IMR-90 (cell line): ENCODE data around the gene DCLK1. TPM values are rescaled to one million over a fixed set of nuclear protein-coding genes. Genes with fewer than 3 reads are reported as not detected.

Source experiments
- ATAC-seq: fragments of 200-7000 bp; cut with Tn5 transposase; 2 replicates; pipeline ENCODE4 v1.9.1; 2020; ENCODE audit warnings: low read depth, mild to moderate bottlenecking, moderate library complexity
- BruUV-seq: library from RNA; stranded (reverse); fragments of 400-500 nt; replicated peaks from 2 replicates; lab custom pipeline; 2021; lab: Mats Ljungman, UMichigan
- CTCF ChIA-PET: fragments of 300-600 bp; formaldehyde crosslinking; extraction: SDS; loops from one replicate; lab custom pipeline; 2021; ENCODE audit warnings: antibody characterized with exemption; lab: Yijun Ruan, JAX
- POLR2A ChIA-PET: fragments of 300-600 bp; sonication (Branson Sonifier 250); formaldehyde crosslinking; loops from one replicate; lab custom pipeline; 2022; ENCODE audit warnings: antibody characterized with exemption; ENCODE audit not compliant: unreplicated experiment; lab: Charles Lee
- DNase-seq: peaks from one replicate; pipeline ENCODE4 v3.0.0; 2013
- H2AFZ ChIP-seq: replicated peaks from 2 replicates; pipeline ENCODE3; 2013; ENCODE audit warnings: low read length, mild to moderate bottlenecking; ENCODE audit not compliant: poor library complexity
- H2AK5ac ChIP-seq: 2 replicates; pipeline ENCODE4 v1.6.1; 2013; ENCODE audit warnings: low read depth, low read length, inconsistent platforms
- H2AK9ac ChIP-seq: replicated peaks from 2 replicates; pipeline ENCODE3; 2013; ENCODE audit warnings: mild to moderate bottlenecking, low read depth, low read length, moderate library complexity; ENCODE audit not compliant: poor library complexity
- H2BK120ac ChIP-seq: 2 replicates; pipeline ENCODE4 v1.6.1; 2013; ENCODE audit warnings: low read depth, low read length, inconsistent platforms
- H2BK15ac ChIP-seq: 3 replicates; pipeline ENCODE4 v1.6.1; 2013; ENCODE audit warnings: low read depth, low read length, inconsistent platforms
- H2BK20ac ChIP-seq: 2 replicates; pipeline ENCODE4 v1.6.1; 2013; ENCODE audit warnings: low read depth, mild to moderate bottlenecking, inconsistent platforms, low read length, moderate library complexity
- H2BK5ac ChIP-seq: 2 replicates; pipeline ENCODE4 v1.6.1; 2013; ENCODE audit warnings: mild to moderate bottlenecking, low read depth, low read length, inconsistent platforms; ENCODE audit not compliant: poor library complexity, severe bottlenecking
- H3K14ac ChIP-seq: replicated peaks from 2 replicates; pipeline ENCODE4 v1.6.1; 2013; ENCODE audit warnings: low read depth, low read length, inconsistent platforms
- H3K18ac ChIP-seq: 2 replicates; pipeline ENCODE4 v1.6.1; 2013; ENCODE audit warnings: low read depth, low read length, control low read depth
- H3K23ac ChIP-seq: 2 replicates; pipeline ENCODE4 v1.6.1; 2013; ENCODE audit warnings: low read depth, low read length, inconsistent platforms
- H3K27ac ChIP-seq: 2 replicates; pipeline ENCODE4 v1.5.1; 2013; ENCODE audit warnings: mild to moderate bottlenecking, control low read depth, low read length; ENCODE audit not compliant: insufficient read depth
- H3K27me3 ChIP-seq: 2 replicates; pipeline ENCODE4 v1.6.1; 2013; ENCODE audit warnings: low read length; ENCODE audit not compliant: control insufficient read depth, insufficient read depth
- H3K36me3 ChIP-seq: 2 replicates; pipeline ENCODE4 v1.6.1; 2013; ENCODE audit warnings: low read length, mixed read lengths; ENCODE audit not compliant: control insufficient read depth, insufficient read depth
- H3K4ac ChIP-seq: 2 replicates; pipeline ENCODE4 v1.6.1; 2013; ENCODE audit warnings: low read depth, low read length, inconsistent platforms
- H3K4me1 ChIP-seq: 2 replicates; pipeline ENCODE4 v1.6.1; 2013; ENCODE audit warnings: low read length, mixed read lengths; ENCODE audit not compliant: control insufficient read depth, insufficient read depth
- H3K4me2 ChIP-seq: 2 replicates; pipeline ENCODE4 v1.6.1; 2013; ENCODE audit warnings: low read depth, mild to moderate bottlenecking, control low read depth, low read length, moderate library complexity
- H3K4me3 ChIP-seq: 2 replicates; pipeline ENCODE4 v1.5.1; 2013; ENCODE audit warnings: low read depth, mild to moderate bottlenecking, control low read depth, low read length, moderate library complexity; ENCODE audit not compliant: insufficient read depth
- H3K56ac ChIP-seq: 2 replicates; pipeline ENCODE4 v1.6.1; 2013; ENCODE audit warnings: low read length, inconsistent platforms; ENCODE audit not compliant: insufficient read depth; ENCODE audit errors: extremely low read depth
- H3K79me1 ChIP-seq, 2 experiments: 2 replicates each; pipeline ENCODE4 v1.6.1; 2013; ENCODE audit warnings: low read length in 2 of 2, inconsistent platforms in 1 of 2, low read depth in 1 of 2
- H3K9ac ChIP-seq: 2 replicates; pipeline ENCODE4 v1.6.1; 2013; ENCODE audit warnings: low read depth, low read length, control low read depth
- H3K9me1 ChIP-seq: 2 replicates; pipeline ENCODE4 v1.6.1; 2013; ENCODE audit warnings: low read length, inconsistent platforms; ENCODE audit not compliant: insufficient read depth
- H3K9me3 ChIP-seq: 2 replicates; pipeline ENCODE4 v1.6.1; 2013; ENCODE audit warnings: low read length; ENCODE audit not compliant: control insufficient read depth, insufficient read depth
- H4K20me1 ChIP-seq: 2 replicates; pipeline ENCODE4 v1.6.1; 2013; ENCODE audit warnings: low read length, inconsistent platforms; ENCODE audit not compliant: insufficient read depth
- H4K5ac ChIP-seq: 2 replicates; pipeline ENCODE4 v1.6.1; 2013; ENCODE audit warnings: mild to moderate bottlenecking, low read depth, low read length, control low read depth
- H4K8ac ChIP-seq, 2 experiments: 2 replicates each; pipeline ENCODE4 v1.6.1; 2013; ENCODE audit warnings: low read depth in 2 of 2, low read length in 2 of 2, control low read depth in 1 of 2, inconsistent platforms in 1 of 2
- H4K91ac ChIP-seq: 2 replicates; pipeline ENCODE4 v1.6.1; 2013; ENCODE audit warnings: low read depth, low read length, inconsistent platforms; ENCODE audit not compliant: insufficient read depth
- BHLHE40 ChIP-seq: fragments of 150-350 bp; IDR thresholded peaks from 2 replicates; pipeline ENCODE4 v1.6.1; 2016; ENCODE audit warnings: mild to moderate bottlenecking, low read depth, low read length
- CEBPB ChIP-seq: IDR thresholded peaks from 2 replicates; pipeline ENCODE4 v1.6.1; 2012; ENCODE audit warnings: low read depth, low read length, improper control_type of control experiment
- CHD1 ChIP-seq: IDR thresholded peaks from 2 replicates; pipeline ENCODE4 v1.6.1; 2012; ENCODE audit warnings: low read depth, low read length, improper control_type of control experiment
- CTCF ChIP-seq: conservative IDR thresholded peaks from 2 replicates; pipeline ENCODE4 v1.5.1; 2012; ENCODE audit warnings: mild to moderate bottlenecking, low read depth, low read length, improper control_type of control experiment
- ELK1 ChIP-seq: fragments of 150-350 bp; IDR thresholded peaks from 2 replicates; pipeline ENCODE4 v1.6.1; 2016; ENCODE audit warnings: low read depth, mild to moderate bottlenecking, low read length, moderate library complexity, borderline replicate concordance
- FOS ChIP-seq: fragments of 150-350 bp; IDR thresholded peaks from 2 replicates; pipeline ENCODE4 v1.6.1; 2016; ENCODE audit warnings: low read depth, low read length
- MAFK ChIP-seq: IDR thresholded peaks from 2 replicates; pipeline ENCODE4 v1.6.1; 2012; ENCODE audit warnings: low read depth, low read length, improper control_type of control experiment
- MAZ ChIP-seq: IDR thresholded peaks from 2 replicates; pipeline ENCODE4 v1.6.1; 2012; ENCODE audit warnings: low read depth, mild to moderate bottlenecking, low read length, improper control_type of control experiment, moderate library complexity, borderline replicate concordance
- MXI1 ChIP-seq: IDR thresholded peaks from 2 replicates; pipeline ENCODE4 v1.6.1; 2012; ENCODE audit warnings: low read depth, mild to moderate bottlenecking, low read length, moderate library complexity, borderline replicate concordance
- NFE2L2 ChIP-seq: fragments of 150-350 bp; IDR thresholded peaks from 2 replicates; pipeline ENCODE4 v1.6.1; 2016; ENCODE audit warnings: low read depth, mild to moderate bottlenecking, low read length
- POLR2A ChIP-seq: IDR thresholded peaks from 2 replicates; pipeline ENCODE4 v1.6.1; 2012; ENCODE audit warnings: mild to moderate bottlenecking, low read depth, low read length
- RAD21 ChIP-seq: IDR thresholded peaks from 2 replicates; pipeline ENCODE4 v1.6.1; 2012; ENCODE audit warnings: low read length, improper control_type of control experiment
- RCOR1 ChIP-seq: IDR thresholded peaks from 2 replicates; pipeline ENCODE4 v1.6.1; 2012; ENCODE audit warnings: mild to moderate bottlenecking, low read length, improper control_type of control experiment; ENCODE audit not compliant: insufficient replicate concordance
- RFX5 ChIP-seq: IDR thresholded peaks from 2 replicates; pipeline ENCODE4 v1.8.0; 2012; ENCODE audit warnings: low read depth, mild to moderate bottlenecking, low read length, moderate library complexity
- SMC3 ChIP-seq: fragments of 150-350 bp; IDR thresholded peaks from 2 replicates; pipeline ENCODE4 v1.6.1; 2016; ENCODE audit warnings: low read depth, mild to moderate bottlenecking, antibody characterized with exemption, low read length, moderate library complexity
- USF2 ChIP-seq: fragments of 150-350 bp; IDR thresholded peaks from 2 replicates; pipeline ENCODE4 v1.6.1; 2017; ENCODE audit warnings: mild to moderate bottlenecking, antibody characterized with exemption, low read length, low read depth
- WGBS, 2 experiments: methylation state at CpG; one replicate each; pipeline versions ENCODE4 v1.1.5 to v1.1.7; 2013; ENCODE audit warnings: missing lambda C conversion rate in 2 of 2; ENCODE audit not compliant: insufficient read length in 1 of 2; ENCODE audit errors: extremely low coverage in 2 of 2; 5-methylcytosine and 5-hydroxymethylcytosine counted together
- dilution Hi-C: fragments of 300-500 bp; cut with HindIII; formaldehyde crosslinking; loops from one replicate; pipeline ENCODE4 v1.14.3; 2018; ENCODE audit warnings: low sequenced_read_pairs; ENCODE audit not compliant: unreplicated experiment
- in situ Hi-C: fragments of 300-500 bp; cut with MboI; formaldehyde crosslinking; loops from 3 replicates; pipeline ENCODE4 v1.14.3; 2019; ENCODE audit warnings: low sequenced_read_pairs, inconsistent platforms, mixed read lengths
- intact Hi-C: fragments of 100-400 bp; cut with micrococcal nuclease; formaldehyde crosslinking; loops from 2 replicates; pipeline ENCODE4 v1.10.0; 2022
- polyA plus RNA-seq, 3 experiments: library from polyadenylated mRNA; depleted of rRNA; stranded (reverse); fragments of >200 nt; gene quantifications; 2 replicates each; pipeline ENCODE4 v1.2.3, GENCODE V29; 2012; ENCODE audit warnings: low replicate concordance in 1 of 3
- total RNA-seq: library from RNA; depleted of rRNA; stranded (reverse); fragments of >200 nt; gene quantifications from 2 replicates; pipeline ENCODE4 v1.2.3, GENCODE V29; 2012

Gene DCLK1
- total and polyA plus RNA-seq, 2 of the 4 experiments (the other 2 are of a cell fraction), result under 0.01 to 0.02 TPM

- Histone ChIP-seq H3K9me3 (no peaks in the 10 kb centered on the region), H4K8ac (no peak overlapping the region), H3K79me1 (no peaks in the 10 kb centered on the region), H4K91ac (no peak overlapping the region), H3K27ac (no peak overlapping the region), H2BK15ac (no peak overlapping the region), H3K14ac (no peak overlapping the region), H3K56ac (no peak overlapping the region), H3K9me1 (no peaks in the 10 kb centered on the region), H4K5ac (no peak overlapping the region), H3K4me2 (no peak overlapping the region), H3K9ac (no peak overlapping the region), H3K36me3 (no peaks in the 10 kb centered on the region), H2BK20ac (no peak overlapping the region), H2AK5ac (no peak overlapping the region), H2AFZ (no peak overlapping the region), H4K20me1 (no peaks in the 10 kb centered on the region), H3K18ac (no peak overlapping the region), H2AK9ac (no peak overlapping the region), H3K27me3 (peaks cover 2% of the 10 kb centered on the region; the same call in 1 of the 2 replicates), H3K4me1 (no peaks in the 10 kb centered on the region), H3K4me3 (no peak overlapping the region), H2BK120ac (no peak overlapping the region), H3K23ac (no peak overlapping the region; the same call in 1 of the 2 replicates), H3K4ac (no peak overlapping the region), H2BK5ac (no peak overlapping the region)
- TF ChIP-seq NFE2L2 (no peak), CEBPB (no peak), MAZ (no peak), RCOR1 (no peak), CHD1 (no peak), SMC3 (no peak), ELK1 (no peak), RFX5 (no peak), POLR2A (no peak), RAD21 (no peak), CTCF (no peak), USF2 (no peak), FOS (no peak), BHLHE40 (no peak), MXI1 (no peak), MAFK (no peak)
- dilution Hi-C loops, result no loop called here
- BruUV-seq, result no TSS peak
- DNase-seq (no peak), ATAC-seq (no peak)
- intact Hi-C loops, result no loop called here
- in situ Hi-C loops, result no loop called here
- WGBS, 2 experiments, result 83% methylated on average over 4 of the region's 4 CpGs; no CpG with 5 or more reads in 1 of the 2 experiments
- CTCF ChIA-PET, result no interaction called here
- POLR2A ChIA-PET, result no interaction called here
These were observed 224.5 kb downstream of the DCLK1 start for GRCh38 chr13:35906636-35907035.
